GM12878 (cell line): Measurements from ENCODE around the gene CENPP. TPM values are rescaled to one million over a fixed set of nuclear protein-coding genes. Genes with fewer than 3 reads are reported as not detected.

Source experiments
- ATAC-seq: fragments of 200-7000 bp; cut with Tn5 transposase; 3 replicates; pipeline ENCODE4 v1.9.1; 2020; ENCODE audit warnings: mild to moderate bottlenecking, moderate library complexity
- BruUV-seq: library from RNA; stranded (reverse); fragments of 400-500 nt; replicated peaks from 2 replicates; lab custom pipeline; 2021; lab: Mats Ljungman, UMichigan
- CTCF ChIA-PET: fragments of 300-600 bp; sonication (Branson Sonifier 250); formaldehyde crosslinking; extraction: SDS; loops from one replicate; lab custom pipeline; 2021; ENCODE audit warnings: inconsistent platforms; lab: Yijun Ruan, JAX
- POLR2A ChIA-PET: fragments of 350-600 bp; formaldehyde crosslinking; extraction: SDS; loops from one replicate; lab custom pipeline; 2021; ENCODE audit warnings: inconsistent platforms; lab: Charles Lee
- RAD21 ChIA-PET: fragments of 300-600 bp; sonication (Branson Sonifier 250); formaldehyde crosslinking; loops from one replicate; lab custom pipeline; 2023; ENCODE audit warnings: antibody characterized with exemption; ENCODE audit not compliant: unreplicated experiment; lab: Charles Lee
- SMC1A ChIA-PET: fragments of 300-600 bp; sonication (Branson Sonifier 250); formaldehyde crosslinking; loops from one replicate; lab custom pipeline; 2023; ENCODE audit not compliant: unreplicated experiment, uncharacterized antibody; lab: Charles Lee
- DNase-seq: peaks from one replicate; pipeline ENCODE4 v3.0.0-alpha.2; 2011; ENCODE audit warnings: low read depth, low spot score
- FAIRE-seq: peaks from 3 replicates; lab custom pipeline; 2011; peaks lifted over from hg19 to GRCh38; lab: Jason Lieb, UNC
- H2AFZ ChIP-seq: 2 replicates; pipeline ENCODE4 v1.6.0; 2011; ENCODE audit warnings: low read depth, low read length, control low read depth; ENCODE audit not compliant: control insufficient read depth
- H3K27ac ChIP-seq: 2 replicates; pipeline ENCODE4 v1.5.1; 2011; ENCODE audit warnings: control low read depth; ENCODE audit not compliant: control insufficient read depth, insufficient read depth
- H3K27me3 ChIP-seq, 2 experiments: replicated peaks in 1 of 2; 2 replicates each; pipeline versions ENCODE4 v1.6.0 to v1.6.1; 2011; ENCODE audit warnings: low read length in 1 of 2; ENCODE audit not compliant: control insufficient read depth in 2 of 2, insufficient read depth in 2 of 2
- H3K36me3 ChIP-seq, 2 experiments: 2 replicates each; pipeline ENCODE4 v1.5.1; 2011; ENCODE audit warnings: low read length in 1 of 2; ENCODE audit not compliant: control insufficient read depth in 2 of 2, insufficient read depth in 2 of 2
- H3K4me1 ChIP-seq: 2 replicates; pipeline ENCODE4 v1.6.1; 2011; ENCODE audit warnings: mild to moderate bottlenecking, low read length, moderate library complexity, mixed read lengths; ENCODE audit not compliant: control insufficient read depth, insufficient read depth
- H3K4me2 ChIP-seq: 2 replicates; pipeline ENCODE4 v1.6.0; 2011; ENCODE audit warnings: control low read depth; ENCODE audit not compliant: control insufficient read depth, insufficient read depth
- H3K4me3 ChIP-seq: fragments of 200-600 bp; sonication (generic); 2 replicates; pipeline ENCODE4 v1.5.1; 2016
- H3K79me2 ChIP-seq: 2 replicates; pipeline ENCODE4 v1.6.0; 2011; ENCODE audit warnings: low read length; ENCODE audit not compliant: control insufficient read depth, insufficient read depth
- H3K9ac ChIP-seq: 2 replicates; pipeline ENCODE4 v1.8.0; 2011; ENCODE audit warnings: low read length, control low read depth, mixed read lengths; ENCODE audit not compliant: control insufficient read depth, insufficient read depth
- H3K9me3 ChIP-seq: replicated peaks from 3 replicates; pipeline ENCODE4 v1.5.1; 2011; ENCODE audit warnings: mild to moderate bottlenecking, low read length; ENCODE audit not compliant: control insufficient read depth, insufficient read depth
- H4K20me1 ChIP-seq: 2 replicates; pipeline ENCODE4 v1.6.0; 2011; ENCODE audit not compliant: control insufficient read depth, insufficient read depth
- CHD1 ChIP-seq: IDR thresholded peaks from 2 replicates; pipeline ENCODE4 v1.6.1; 2012; ENCODE audit warnings: low read depth, low read length, improper control_type of control experiment
- HDGF ChIP-seq: fragments of 450-650 bp; IDR thresholded peaks from 2 replicates; pipeline ENCODE4 v1.6.1; 2016; ENCODE audit warnings: antibody characterized with exemption
- PAX5 ChIP-seq: IDR thresholded peaks from 2 replicates; pipeline ENCODE4 v1.6.1; 2011; ENCODE audit warnings: low read depth, low read length, borderline replicate concordance
- TCF3 ChIP-seq: IDR thresholded peaks from 2 replicates; pipeline ENCODE4 v1.6.1; 2012; ENCODE audit warnings: low read depth, mild to moderate bottlenecking, low read length, borderline replicate concordance; ENCODE audit not compliant: insufficient read depth
- YY1 ChIP-seq: IDR thresholded peaks from 2 replicates; pipeline ENCODE4 v1.6.1; 2011; ENCODE audit warnings: low read depth, mild to moderate bottlenecking, low read length
- ZNF207 ChIP-seq: fragments of 450-650 bp; IDR thresholded peaks from 2 replicates; pipeline ENCODE4 v1.6.1; 2014; ENCODE audit warnings: antibody characterized with exemption, mild to moderate bottlenecking, borderline replicate concordance
- WGBS: methylation state at CpG from one replicate; pipeline ENCODE4 v1.1.6; 2016; ENCODE audit warnings: low lambda C conversion rate; ENCODE audit not compliant: insufficient replicate concordance, insufficient coverage; ENCODE audit errors: missing lambda C conversion rate; 5-methylcytosine and 5-hydroxymethylcytosine counted together
- in situ Hi-C: fragments of 300-500 bp; cut with MboI; formaldehyde crosslinking; loops from 9 replicates; pipeline ENCODE4 v1.14.3; 2018; ENCODE audit warnings: mixed read lengths
- intact Hi-C: fragments of 100-400 bp; cut with micrococcal nuclease; formaldehyde crosslinking; loops from one replicate; pipeline ENCODE4 v1.14.2; 2022; ENCODE audit not compliant: unreplicated experiment
- polyA plus RNA-seq, 11 experiments: library from polyadenylated mRNA; depleted of rRNA in 4 of 11; unstranded in 6 of 11; stranded (reverse) in 5 of 11; fragments of >200 nt; fragmentation: Nextera tagmentation in 4 of 11; fragmentation: Illumina TruSeq in 1 of 11; extraction: Ambion mirVana in 4 of 11; extraction: Trizol in 1 of 11; gene quantifications; 1 replicate in 1 of 11; 2 replicates in 10 of 11; pipeline versions ENCODE4 v1.2.1 to v1.2.3, GENCODE V29; 2011 to 2016; ENCODE audit warnings: inconsistent platforms in 2 of 11, missing spikeins in 2 of 11, low read depth in 1 of 11
- total RNA-seq, 4 experiments: library from RNA; depleted of rRNA in 3 of 4; stranded (reverse); fragments of >200 nt in 3 of 4; fragmentation: Illumina TruSeq in 1 of 4; extraction: Trizol in 1 of 4; gene quantifications; 2 replicates each; pipeline versions ENCODE4 v1.2.1 to v1.2.3, GENCODE V29; 2013 to 2021
- TF ChIP-seq, protein P1 (sequence below): fragments of 450-650 bp; formaldehyde crosslinking; IDR thresholded peaks from 2 replicates; pipeline ENCODE4 v1.4.0; 2022; ENCODE audit warnings: mild to moderate bottlenecking, moderate library complexity

Gene CENPP
- total and polyA plus RNA-seq, 10 of the 15 experiments (the other 5 are each of a cell fraction or from before 2014, with no cell fraction given): 9.4 to 31.4 (median 19.8) TPM

DNA sequence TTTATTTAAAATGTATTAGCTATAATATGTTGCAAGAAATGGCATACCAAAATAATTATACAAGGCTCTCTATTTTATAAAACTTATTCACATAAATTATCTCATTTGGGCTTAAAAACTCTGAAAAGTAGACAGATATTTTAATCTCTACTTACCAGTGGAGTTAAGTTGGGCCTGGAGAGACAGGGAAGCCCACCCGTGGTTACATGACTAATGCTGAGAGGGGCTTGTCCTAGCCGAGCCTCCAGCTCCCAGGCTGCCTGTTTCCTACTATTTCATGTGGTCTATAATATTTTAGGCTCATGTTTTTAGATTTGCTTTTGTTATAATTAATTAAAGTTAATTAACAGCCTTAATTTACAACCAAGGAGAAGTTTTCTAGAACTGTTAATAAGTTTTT is 177.4 kb downstream of the CENPP start:
- no TSS peak for BruUV-seq
- H3K27ac ChIP-seq: no peak overlapping the region
- no peak overlapping the region for H3K4me2 ChIP-seq
- no peaks in the 10 kb centered on the region for H3K79me2 ChIP-seq
- H3K36me3 ChIP-seq: no peaks in the 10 kb centered on the region
- no peaks in the 10 kb centered on the region for H3K4me1 ChIP-seq
- 100% methylated on average over 2 of the region's 2 CpGs for WGBS
- H3K9ac ChIP-seq: no peak overlapping the region
- POLR2A ChIA-PET: interaction anchor here (0.7 kb wide), 1 partner anchor 98 kb away, joined by 3 read pairs; no protein-coding TSS in a partner anchor
- SMC1A ChIA-PET: interaction anchor here (0.8 to 2.5 kb wide), 4 partner anchors 8 to 29 kb away, joined by 3 to 7 read pairs (median 4); no protein-coding TSS in a partner anchor
- H2AFZ ChIP-seq: no peak overlapping the region
- TF ChIP-seq ZNF207: no peak
- no peak for TF ChIP-seq TCF3
- RAD21 ChIA-PET: no interaction called here
- in situ Hi-C loops: no loop called here
- intact Hi-C loops: loop anchor here (10.0 kb wide), 1 partner anchor 132 kb away; no protein-coding TSS in a partner anchor
- no peak for ATAC-seq
- FAIRE-seq: no peak
- H4K20me1 ChIP-seq: no peaks in the 10 kb centered on the region
- CTCF ChIA-PET: interaction anchor here (1.1 to 2.1 kb wide), 5 partner anchors 9 to 365 kb away, joined by 3 to 5 read pairs (median 4); no protein-coding TSS in a partner anchor
- H3K27me3 ChIP-seq: no peaks in the 10 kb centered on the region
- H3K9me3 ChIP-seq: no peaks in the 10 kb centered on the region
- no peak for DNase-seq
- no peak overlapping the region for H3K4me3 ChIP-seq

DNA sequence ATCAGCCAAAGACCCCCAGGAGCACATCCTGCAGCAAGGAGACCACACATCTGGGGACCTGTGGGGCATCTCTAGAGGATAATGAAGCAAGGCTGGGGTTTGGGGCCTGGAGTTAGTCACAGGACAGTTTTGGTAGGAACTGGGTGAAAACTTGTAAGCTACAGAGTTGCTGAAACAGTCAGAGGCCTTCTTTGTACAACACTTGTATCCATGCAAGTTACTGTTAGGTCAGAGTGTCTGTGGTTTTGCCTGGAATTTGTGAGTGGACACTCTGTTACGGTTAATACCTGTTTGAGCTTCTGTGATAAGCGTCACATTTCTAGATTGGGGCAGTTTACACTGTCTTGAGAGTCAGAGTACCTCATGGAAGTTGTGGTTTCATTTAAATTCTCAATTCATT is 179.1 kb downstream of the CENPP start:
- BruUV-seq: no TSS peak
- H3K9ac ChIP-seq: no peak overlapping the region
- WGBS: 100% methylated on average over 2 of the region's 2 CpGs
- ChIA-PET RAD21 (no interaction called here), SMC1A (no interaction called here), CTCF (interaction anchor here (2.1 kb wide), 1 partner anchor 11 kb away, joined by 5 read pairs; no protein-coding TSS in a partner anchor), POLR2A (no interaction called here)
- no peak for ATAC-seq
- in situ Hi-C loops: no loop called here
- H3K4me2 ChIP-seq: no peak overlapping the region
- no peaks in the 10 kb centered on the region for H3K79me2 ChIP-seq
- no peaks in the 10 kb centered on the region for H4K20me1 ChIP-seq
- DNase-seq: no peak
- H3K9me3 ChIP-seq: no peaks in the 10 kb centered on the region
- no peak overlapping the region for H2AFZ ChIP-seq
- no peak for FAIRE-seq
- TF ChIP-seq PAX5 (no peak), YY1 (no peak), HDGF (no peak), CHD1 (no peak)
- TF ChIP-seq, protein P1, sequence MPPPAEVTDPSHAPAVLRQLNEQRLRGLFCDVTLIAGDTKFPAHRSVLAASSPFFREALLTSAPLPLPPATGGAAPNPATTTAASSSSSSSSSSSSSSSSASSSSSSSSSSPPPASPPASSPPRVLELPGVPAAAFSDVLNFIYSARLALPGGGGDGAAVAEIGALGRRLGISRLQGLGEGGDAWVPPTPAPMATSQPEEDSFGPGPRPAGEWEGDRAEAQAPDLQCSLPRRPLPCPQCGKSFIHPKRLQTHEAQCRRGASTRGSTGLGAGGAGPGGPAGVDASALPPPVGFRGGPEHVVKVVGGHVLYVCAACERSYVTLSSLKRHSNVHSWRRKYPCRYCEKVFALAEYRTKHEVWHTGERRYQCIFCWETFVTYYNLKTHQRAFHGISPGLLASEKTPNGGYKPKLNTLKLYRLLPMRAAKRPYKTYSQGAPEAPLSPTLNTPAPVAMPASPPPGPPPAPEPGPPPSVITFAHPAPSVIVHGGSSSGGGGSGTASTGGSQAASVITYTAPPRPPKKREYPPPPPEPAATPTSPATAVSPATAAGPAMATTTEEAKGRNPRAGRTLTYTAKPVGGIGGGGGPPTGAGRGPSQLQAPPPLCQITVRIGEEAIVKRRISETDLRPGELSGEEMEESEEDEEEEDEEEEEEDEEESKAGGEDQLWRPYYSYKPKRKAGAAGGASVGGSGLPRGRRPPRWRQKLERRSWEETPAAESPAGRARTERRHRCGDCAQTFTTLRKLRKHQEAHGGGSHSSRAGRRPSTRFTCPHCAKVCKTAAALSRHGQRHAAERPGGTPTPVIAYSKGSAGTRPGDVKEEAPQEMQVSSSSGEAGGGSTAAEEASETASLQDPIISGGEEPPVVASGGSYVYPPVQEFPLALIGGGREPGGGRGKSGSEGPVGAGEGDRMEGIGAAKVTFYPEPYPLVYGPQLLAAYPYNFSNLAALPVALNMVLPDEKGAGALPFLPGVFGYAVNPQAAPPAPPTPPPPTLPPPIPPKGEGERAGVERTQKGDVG: no peak
- H3K36me3 ChIP-seq: no peaks in the 10 kb centered on the region
- no peaks in the 10 kb centered on the region for H3K4me1 ChIP-seq
- H3K4me3 ChIP-seq: no peak overlapping the region
- no peaks in the 10 kb centered on the region for H3K27me3 ChIP-seq
- intact Hi-C loops: loop anchor here (10.0 kb wide), 1 partner anchor 130 kb away; no protein-coding TSS in a partner anchor
- no peak overlapping the region for H3K27ac ChIP-seq
